HG02798 (cell line): Measurements from ENCODE around the gene BICDL2.

ENCODE experiments used
- ATAC-seq: cut with Tn5 transposase; IDR thresholded peaks from one replicate; pipeline ENCODE4 v1.9.1; 2021; ENCODE audit warnings: mild to moderate bottlenecking; ENCODE audit not compliant: unreplicated experiment, poor library complexity

The BICDL2 gene

DNA sequence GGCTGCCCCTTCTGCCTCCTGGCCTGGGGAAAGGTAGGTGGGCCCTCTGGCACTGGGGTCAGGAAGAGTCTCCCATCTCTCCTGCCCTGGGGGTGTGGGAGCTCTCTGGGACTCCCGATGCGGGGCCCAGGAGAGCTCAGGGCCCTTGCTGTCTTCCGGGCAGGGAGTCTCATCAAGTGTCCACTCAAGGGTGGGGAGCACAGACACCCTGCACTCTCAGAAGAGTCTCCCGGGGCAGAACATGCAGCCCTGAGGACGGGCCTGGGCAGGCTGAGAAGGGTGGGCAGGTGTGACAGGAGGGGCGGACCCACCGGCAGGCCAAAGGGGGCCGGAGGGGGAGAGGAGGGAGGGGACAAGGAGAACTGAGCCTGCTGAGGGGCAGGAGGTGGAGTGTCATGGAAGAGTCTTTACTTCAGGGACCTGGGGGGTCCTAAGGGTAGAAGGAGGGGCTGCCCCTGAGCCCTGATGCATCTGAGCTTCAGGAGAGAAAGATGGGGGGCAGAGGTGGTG lies 48.1 kb downstream of the BICDL2 start:
- ATAC-seq: no peak

- ATAC-seq: no peak
Measured at GRCh38 chr16:2987833-2988232, 48.9 kb downstream of the BICDL2 start.

GRCh38 chr16:2987286-2987685 lies 49.5 kb downstream of the BICDL2 start:
- no peak for ATAC-seq

GRCh38 chr16:2986623-2987188 lies 50.0 kb downstream of the BICDL2 start:
- no peak for ATAC-seq

GRCh38 chr16:2985893-2986355 lies 50.8 kb downstream of the BICDL2 start:
- ATAC-seq: no peak

- no peak for ATAC-seq
Measured at GRCh38 chr16:2985462-2985861, 51.3 kb downstream of the BICDL2 start.

GRCh38 chr16:2983706-2984136 lies 53.0 kb downstream of the BICDL2 start:
- ATAC-seq: peak; percentile 42

- ATAC-seq: no peak
Measured at GRCh38 chr16:2982402-2982801, 54.3 kb downstream of the BICDL2 start.

- no peak for ATAC-seq
Measured at GRCh38 chr16:2981899-2982250, 54.9 kb downstream of the BICDL2 start.

- no peak for ATAC-seq
Measured at GRCh38 chr16:2981177-2981898, 55.4 kb downstream of the BICDL2 start.

GRCh38 chr16:2980227-2981176 lies 56.2 kb downstream of the BICDL2 start, which contains the start of gene PKMYT1:
Gene PKMYT1, minus strand, starts transcription at chr16:2980446. Its CDS starts 789 bp downstream, at chr16:2979657.
- peak; percentile 87 for ATAC-seq

DNA sequence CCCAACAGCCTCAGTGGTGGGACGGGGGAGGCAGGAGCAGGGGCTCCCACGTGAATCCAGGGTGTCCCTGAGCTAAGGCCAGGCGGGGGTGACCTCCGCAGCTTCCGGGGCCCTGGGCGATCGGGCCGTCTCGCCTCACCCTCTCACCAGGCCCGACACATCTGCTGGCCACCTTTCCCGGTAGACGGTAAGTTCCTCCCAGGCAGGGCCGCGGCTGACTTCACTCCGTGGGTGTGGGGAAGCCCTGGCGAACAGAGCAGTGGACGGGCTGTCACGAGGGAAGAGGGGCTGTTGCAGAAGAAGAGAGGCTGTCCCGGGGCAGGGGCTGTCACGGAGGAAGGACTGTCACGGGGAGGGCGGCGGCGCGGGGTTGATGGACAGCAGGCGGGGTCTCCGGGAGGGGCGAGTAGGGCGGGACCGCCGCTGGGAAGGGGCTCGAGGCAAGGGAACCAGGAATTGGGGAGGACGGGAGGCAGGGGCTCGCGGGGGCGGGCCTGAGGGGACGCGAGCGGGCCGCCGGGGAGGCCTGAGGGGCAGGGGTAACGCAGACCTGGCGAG lies 57.0 kb downstream of the BICDL2 start:
- ATAC-seq: no peak
